ENCODE measurements around the gene SPAG6.

- TF ChIP-seq CTCF (conservative IDR thresholded peaks at IDR 0.05) (no peak), ZFX (IDR thresholded peaks at IDR 0.05) (no peak)
Measured at GRCh38 chr10:22444219-22444788, 99.0 kb downstream of the SPAG6 start.
